K562 (cell line): ENCODE measurements around the gene RELL2. TPM values are rescaled to one million over a fixed set of nuclear protein-coding genes. Genes with fewer than 3 reads are reported as not detected.

Source experiments
- CHD7 ChIP-seq: fragments of 200-600 bp; sonication (generic); IDR thresholded peaks from one replicate; pipeline ENCODE4 v1.6.1; 2012; ENCODE audit warnings: mild to moderate bottlenecking, low read depth, low read length, inconsistent platforms
- DDX20 ChIP-seq: fragments of 450-650 bp; IDR thresholded peaks from 2 replicates; pipeline ENCODE4 v1.6.1; 2016; ENCODE audit warnings: missing genetic modification characterization, low read depth, mild to moderate bottlenecking, missing compliant biosample characterization, moderate library complexity
- EHMT2 ChIP-seq: fragments of 450-650 bp; IDR thresholded peaks from 2 replicates; pipeline ENCODE4 v1.6.1; 2018; ENCODE audit warnings: antibody characterized with exemption
- HIVEP1 ChIP-seq: fragments of 250-450 bp; sonication (Bioruptor Pico); IDR thresholded peaks from 2 replicates; pipeline ENCODE4 v1.4.0; 2020; ENCODE audit warnings: mild to moderate bottlenecking
- NR2F6 ChIP-seq: fragments of 450-650 bp; formaldehyde crosslinking; IDR thresholded peaks from 2 replicates; pipeline ENCODE4 v1.4.0; 2020; ENCODE audit warnings: mild to moderate bottlenecking
- polyA plus RNA-seq, 8 experiments: library from polyadenylated mRNA; depleted of rRNA in 4 of 8; stranded (reverse) in 5 of 8; unstranded in 3 of 8; fragments of >200 nt; fragmentation: Nextera tagmentation in 2 of 8; fragmentation: Illumina TruSeq in 1 of 8; extraction: Ambion mirVana in 2 of 8; extraction: Trizol in 1 of 8; gene quantifications; 2 replicates each; pipeline versions ENCODE4 v1.2.1 to v1.2.3, GENCODE V29; 2011 to 2014; ENCODE audit warnings: inconsistent platforms in 1 of 8, missing spikeins in 1 of 8
- total RNA-seq, 7 experiments: library from RNA; depleted of rRNA in 6 of 7; stranded (reverse); fragments of >200 nt in 6 of 7; fragmentation: Illumina TruSeq in 2 of 7; extraction: Trizol in 2 of 7; gene quantifications; 2 replicates each; pipeline versions ENCODE4 v1.2.1 to v1.2.3, GENCODE V29; 2011 to 2021; ENCODE audit warnings: low replicate concordance in 1 of 7
- TF ChIP-seq, protein P1 (sequence below): sonication (generic); formaldehyde crosslinking; IDR thresholded peaks from 2 replicates; pipeline ENCODE4 v1.8.0; 2022; ENCODE audit warnings: mild to moderate bottlenecking, missing genetic modification reagents
- TF ChIP-seq, protein P2 (sequence below), 2 experiments: fragments of 450-650 bp in 1 of 2; IDR thresholded peaks; 2 replicates each; pipeline ENCODE4 v1.6.1; 2011 to 2017; ENCODE audit warnings: low read depth in 2 of 2, antibody characterized with exemption in 1 of 2, borderline replicate concordance in 1 of 2, low read length in 1 of 2, mild to moderate bottlenecking in 1 of 2, mixed read lengths in 1 of 2; ENCODE audit not compliant: control insufficient read depth in 1 of 2

The RELL2 gene
- total and polyA plus RNA-seq, 9 of the 15 experiments (the other 6 are each of a cell fraction or from before 2014, with no cell fraction given) = 0.06 to 36.0 (median 14.3) TPM

- TF ChIP-seq, protein P1, sequence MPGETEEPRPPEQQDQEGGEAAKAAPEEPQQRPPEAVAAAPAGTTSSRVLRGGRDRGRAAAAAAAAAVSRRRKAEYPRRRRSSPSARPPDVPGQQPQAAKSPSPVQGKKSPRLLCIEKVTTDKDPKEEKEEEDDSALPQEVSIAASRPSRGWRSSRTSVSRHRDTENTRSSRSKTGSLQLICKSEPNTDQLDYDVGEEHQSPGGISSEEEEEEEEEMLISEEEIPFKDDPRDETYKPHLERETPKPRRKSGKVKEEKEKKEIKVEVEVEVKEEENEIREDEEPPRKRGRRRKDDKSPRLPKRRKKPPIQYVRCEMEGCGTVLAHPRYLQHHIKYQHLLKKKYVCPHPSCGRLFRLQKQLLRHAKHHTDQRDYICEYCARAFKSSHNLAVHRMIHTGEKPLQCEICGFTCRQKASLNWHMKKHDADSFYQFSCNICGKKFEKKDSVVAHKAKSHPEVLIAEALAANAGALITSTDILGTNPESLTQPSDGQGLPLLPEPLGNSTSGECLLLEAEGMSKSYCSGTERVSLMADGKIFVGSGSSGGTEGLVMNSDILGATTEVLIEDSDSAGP (CRISPR knock-in tag) = no peak
- TF ChIP-seq CHD7 (no peak), EHMT2 (peak; percentile 40; the same call in 1 of the 2 replicates), HIVEP1 (peak; percentile 27; the same call in 1 of the 2 replicates), NR2F6 (CRISPR knock-in tag) (no peak), DDX20 (no peak)
- TF ChIP-seq, protein P2, sequence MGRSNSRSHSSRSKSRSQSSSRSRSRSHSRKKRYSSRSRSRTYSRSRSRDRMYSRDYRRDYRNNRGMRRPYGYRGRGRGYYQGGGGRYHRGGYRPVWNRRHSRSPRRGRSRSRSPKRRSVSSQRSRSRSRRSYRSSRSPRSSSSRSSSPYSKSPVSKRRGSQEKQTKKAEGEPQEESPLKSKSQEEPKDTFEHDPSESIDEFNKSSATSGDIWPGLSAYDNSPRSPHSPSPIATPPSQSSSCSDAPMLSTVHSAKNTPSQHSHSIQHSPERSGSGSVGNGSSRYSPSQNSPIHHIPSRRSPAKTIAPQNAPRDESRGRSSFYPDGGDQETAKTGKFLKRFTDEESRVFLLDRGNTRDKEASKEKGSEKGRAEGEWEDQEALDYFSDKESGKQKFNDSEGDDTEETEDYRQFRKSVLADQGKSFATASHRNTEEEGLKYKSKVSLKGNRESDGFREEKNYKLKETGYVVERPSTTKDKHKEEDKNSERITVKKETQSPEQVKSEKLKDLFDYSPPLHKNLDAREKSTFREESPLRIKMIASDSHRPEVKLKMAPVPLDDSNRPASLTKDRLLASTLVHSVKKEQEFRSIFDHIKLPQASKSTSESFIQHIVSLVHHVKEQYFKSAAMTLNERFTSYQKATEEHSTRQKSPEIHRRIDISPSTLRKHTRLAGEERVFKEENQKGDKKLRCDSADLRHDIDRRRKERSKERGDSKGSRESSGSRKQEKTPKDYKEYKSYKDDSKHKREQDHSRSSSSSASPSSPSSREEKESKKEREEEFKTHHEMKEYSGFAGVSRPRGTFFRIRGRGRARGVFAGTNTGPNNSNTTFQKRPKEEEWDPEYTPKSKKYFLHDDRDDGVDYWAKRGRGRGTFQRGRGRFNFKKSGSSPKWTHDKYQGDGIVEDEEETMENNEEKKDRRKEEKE (IDR thresholded peaks at IDR 0.05; ENCODE audit: borderline replicate concordance in 1 of 2, control insufficient read depth in 1 of 2, low read depth in 2 of 2, low read length in 1 of 2) = no peak
Observed at GRCh38 chr5:141681695-141682641, 45.2 kb downstream of the RELL2 start, which contains the start of gene ARAP3 (continued).
